Measurements from ENCODE around the gene EMC7. TPM values are rescaled to one million over a fixed set of nuclear protein-coding genes. Genes with fewer than 3 reads are reported as not detected.

EMC7 gene
- total RNA-seq, 1 donor from 2014 or later: 31.9 TPM

DNA sequence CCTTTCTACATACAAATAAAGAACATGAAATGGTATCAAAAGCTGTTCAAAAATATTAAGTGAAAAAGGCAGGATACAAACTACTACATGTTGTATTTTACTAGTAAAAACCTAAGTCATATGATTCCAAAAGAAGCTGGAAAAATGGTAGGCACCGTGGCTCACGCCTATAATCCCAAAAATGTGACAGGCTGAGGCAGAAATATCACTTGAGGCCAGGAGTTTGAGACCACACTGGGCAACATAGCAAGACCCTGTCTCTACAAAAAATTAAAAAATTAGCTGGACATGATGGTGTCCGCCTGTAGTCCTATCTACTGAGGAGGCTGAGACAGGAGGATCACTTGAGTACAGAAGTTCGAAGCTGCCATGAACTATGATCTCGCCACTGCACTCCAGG lies 1.7 kb downstream of the EMC7 start:
- Mint-ChIP-seq H3K4me1 (peaks cover 43% of the 10 kb centered on the region), H3K4me3 (peak overlapping the region; percentile 24), H3K27ac (no peak overlapping the region), H3K27me3 (no peaks in the 10 kb centered on the region), H3K36me3 (ENCODE audit: low read depth) (peaks cover 33% of the 10 kb centered on the region), H3K9me3 (peaks cover 4% of the 10 kb centered on the region)
- ChIA-PET POLR2A (no interaction called here), CTCF (interaction anchor here (1.1 to 1.3 kb wide), 2 partner anchors 10 to 109 kb away, joined by 3 to 4 read pairs; no protein-coding TSS in a partner anchor)
- ATAC-seq (ENCODE audit: low read depth): no peak
- intact Hi-C loops (cut with micrococcal nuclease): loop anchor here (2.0 to 10.0 kb wide), 4 partner anchors 37 to 1445 kb away; partner anchors contain the start of genes AQR and DPH6
- DNase-seq: no peak
- TF ChIP-seq, protein P1, sequence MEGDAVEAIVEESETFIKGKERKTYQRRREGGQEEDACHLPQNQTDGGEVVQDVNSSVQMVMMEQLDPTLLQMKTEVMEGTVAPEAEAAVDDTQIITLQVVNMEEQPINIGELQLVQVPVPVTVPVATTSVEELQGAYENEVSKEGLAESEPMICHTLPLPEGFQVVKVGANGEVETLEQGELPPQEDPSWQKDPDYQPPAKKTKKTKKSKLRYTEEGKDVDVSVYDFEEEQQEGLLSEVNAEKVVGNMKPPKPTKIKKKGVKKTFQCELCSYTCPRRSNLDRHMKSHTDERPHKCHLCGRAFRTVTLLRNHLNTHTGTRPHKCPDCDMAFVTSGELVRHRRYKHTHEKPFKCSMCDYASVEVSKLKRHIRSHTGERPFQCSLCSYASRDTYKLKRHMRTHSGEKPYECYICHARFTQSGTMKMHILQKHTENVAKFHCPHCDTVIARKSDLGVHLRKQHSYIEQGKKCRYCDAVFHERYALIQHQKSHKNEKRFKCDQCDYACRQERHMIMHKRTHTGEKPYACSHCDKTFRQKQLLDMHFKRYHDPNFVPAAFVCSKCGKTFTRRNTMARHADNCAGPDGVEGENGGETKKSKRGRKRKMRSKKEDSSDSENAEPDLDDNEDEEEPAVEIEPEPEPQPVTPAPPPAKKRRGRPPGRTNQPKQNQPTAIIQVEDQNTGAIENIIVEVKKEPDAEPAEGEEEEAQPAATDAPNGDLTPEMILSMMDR (IDR thresholded peaks at IDR 0.05): no peak

DNA sequence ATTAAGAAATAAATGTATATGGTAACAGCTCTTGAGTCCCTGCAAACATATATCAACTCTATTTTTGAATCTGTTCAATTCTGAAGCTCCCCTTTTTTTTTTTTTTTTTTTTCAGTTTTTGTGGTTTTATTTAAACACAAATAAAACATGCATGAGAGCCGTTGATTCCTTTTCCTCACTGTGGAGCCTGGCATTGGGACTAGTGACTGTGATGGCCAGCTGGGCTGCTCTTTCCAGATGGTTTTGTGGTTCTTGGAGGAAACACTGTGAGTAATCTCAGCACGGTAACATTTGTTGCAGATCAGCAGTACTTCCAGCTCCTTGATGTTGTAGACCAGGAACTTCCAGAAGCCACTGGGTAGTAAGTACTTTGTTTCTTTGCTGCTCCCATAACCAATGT lies 15.9 kb downstream of the EMC7 start:
- ChIA-PET POLR2A (interaction anchor here (0.6 kb wide), 3 partner anchors 13 to 594 kb away, joined by 3 to 7 read pairs (median 3); no protein-coding TSS in a partner anchor), CTCF (no interaction called here)
- peaks cover 68% of the 10 kb centered on the region for H3K36me3 Mint-ChIP-seq (ENCODE audit: low read depth)

DNA sequence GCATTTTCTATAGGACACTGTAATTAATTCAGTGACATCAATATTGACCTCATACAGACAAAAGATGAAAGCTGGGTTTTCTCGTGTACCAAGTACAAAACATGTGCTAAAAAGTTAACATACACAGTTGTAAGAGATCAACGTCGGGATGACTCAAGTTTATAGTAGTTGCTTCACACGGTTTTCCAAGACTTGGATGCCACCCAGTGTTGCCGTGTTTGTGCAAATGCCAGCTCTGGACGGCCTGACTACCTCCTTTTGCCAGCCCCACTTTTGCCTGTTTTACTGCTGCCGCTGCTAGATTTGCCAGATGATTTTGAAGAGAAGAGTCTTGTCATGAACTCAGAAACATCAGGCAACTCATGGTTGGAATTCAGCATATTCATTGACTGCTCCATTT lies 17.6 kb downstream of the EMC7 start:
- H3K4me3 Mint-ChIP-seq: no peak overlapping the region
- no peak overlapping the region for H3K27ac Mint-ChIP-seq
- H3K4me1 Mint-ChIP-seq: no peaks in the 10 kb centered on the region
- TF ChIP-seq, protein P1 (IDR thresholded peaks at IDR 0.05): no peak
- no peaks in the 10 kb centered on the region for H3K27me3 Mint-ChIP-seq
- intact Hi-C loops (cut with micrococcal nuclease): no loop called here
- ChIA-PET POLR2A (no interaction called here), CTCF (no interaction called here)
- no peak for ATAC-seq (ENCODE audit: low read depth)
- no peaks in the 10 kb centered on the region for H3K9me3 Mint-ChIP-seq
- H3K36me3 Mint-ChIP-seq (ENCODE audit: low read depth): peaks cover 60% of the 10 kb centered on the region
- DNase-seq: no peak

More for the DNA sequence above, 15.9 kb downstream of the EMC7 start:
- no peaks in the 10 kb centered on the region for H3K9me3 Mint-ChIP-seq
- DNase-seq (no peak), ATAC-seq (ENCODE audit: low read depth) (no peak)
- H3K27ac Mint-ChIP-seq: no peak overlapping the region
- peaks cover 3% of the 10 kb centered on the region for H3K4me1 Mint-ChIP-seq
- intact Hi-C loops (cut with micrococcal nuclease): no loop called here
- H3K4me3 Mint-ChIP-seq: no peak overlapping the region
- TF ChIP-seq, protein P1 (IDR thresholded peaks at IDR 0.05): no peak
- no peaks in the 10 kb centered on the region for H3K27me3 Mint-ChIP-seq

DNA sequence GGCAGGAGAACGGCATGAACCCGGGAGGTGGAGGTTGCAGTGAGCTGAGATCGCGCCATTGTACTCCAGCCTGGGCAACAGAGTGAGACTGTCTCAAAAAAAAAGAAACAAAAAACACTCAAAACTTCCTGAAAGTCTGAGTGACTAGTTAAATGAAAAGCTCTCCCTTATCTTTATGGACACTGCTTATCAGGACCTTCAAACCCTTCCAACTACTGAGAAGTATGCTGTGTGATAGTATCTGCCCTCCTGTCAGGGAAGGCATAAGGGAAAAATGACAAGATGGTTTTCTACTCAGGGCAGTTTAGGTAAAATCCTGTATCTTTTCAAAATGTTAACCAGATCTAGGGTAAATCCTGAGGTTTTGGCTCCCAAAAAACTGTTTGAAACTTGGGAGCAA lies 21.8 kb downstream of the EMC7 start:
- Mint-ChIP-seq H3K27ac (no peak overlapping the region), H3K27me3 (no peaks in the 10 kb centered on the region), H3K4me3 (no peak overlapping the region), H3K36me3 (ENCODE audit: low read depth) (peaks cover 31% of the 10 kb centered on the region), H3K9me3 (no peaks in the 10 kb centered on the region), H3K4me1 (no peaks in the 10 kb centered on the region)
- ChIA-PET POLR2A (no interaction called here), CTCF (no interaction called here)
- intact Hi-C loops (cut with micrococcal nuclease): no loop called here
- TF ChIP-seq, protein P1 (IDR thresholded peaks at IDR 0.05): no peak
- ATAC-seq (ENCODE audit: low read depth): no peak
- no peak for DNase-seq

DNA sequence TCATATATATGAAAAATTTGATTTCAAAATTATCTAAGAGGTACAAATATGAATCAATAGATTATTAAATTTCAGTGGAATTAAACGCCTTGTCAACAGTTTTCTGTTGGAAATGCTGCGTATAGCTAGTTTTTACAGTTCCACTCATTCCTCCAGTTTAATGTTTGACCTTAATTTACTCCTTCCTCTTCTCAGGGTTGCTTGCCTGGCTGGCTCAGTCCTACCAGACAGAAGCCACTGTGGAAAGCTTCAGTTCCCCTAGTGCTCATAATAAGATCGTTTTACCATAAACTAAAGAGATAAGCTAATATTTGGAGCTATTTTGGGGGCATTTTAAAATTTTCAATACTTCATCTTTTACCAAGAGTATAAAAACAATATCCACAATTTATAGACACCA lies 22.8 kb downstream of the EMC7 start:
- CTCF ChIA-PET: no interaction called here

More for the DNA sequence above, 22.8 kb downstream of the EMC7 start:
- POLR2A ChIA-PET: no interaction called here
- H3K4me1 Mint-ChIP-seq: no peaks in the 10 kb centered on the region
- ATAC-seq (ENCODE audit: low read depth): no peak
- no peak for DNase-seq
- H3K27me3 Mint-ChIP-seq: no peaks in the 10 kb centered on the region
- TF ChIP-seq, protein P1 (IDR thresholded peaks at IDR 0.05): no peak
- H3K4me3 Mint-ChIP-seq: no peak overlapping the region
- peaks cover 26% of the 10 kb centered on the region for H3K36me3 Mint-ChIP-seq (ENCODE audit: low read depth)
- intact Hi-C loops (cut with micrococcal nuclease): no loop called here
- no peak overlapping the region for H3K27ac Mint-ChIP-seq
- no peaks in the 10 kb centered on the region for H3K9me3 Mint-ChIP-seq
